Ramos (cell line): Measurements from ENCODE around the gene MYRIP.

Source experiments
- in situ Hi-C: fragments of 300-500 bp; cut with MboI; formaldehyde crosslinking; loops from one replicate; pipeline ENCODE4 v1.14.3; 2022; ENCODE audit warnings: low sequenced_read_pairs; ENCODE audit not compliant: unreplicated experiment

The MYRIP gene

GRCh38 chr3:40299721-40300335, 490.4 kb downstream of the MYRIP start:
- in situ Hi-C loops, result no loop called here

GRCh38 chr3:40302784-40303183, 493.4 kb downstream of the MYRIP start:
- in situ Hi-C loops, result no loop called here

- in situ Hi-C loops, result no loop called here
Observed at GRCh38 chr3:40304352-40304751, 494.9 kb downstream of the MYRIP start.

- in situ Hi-C loops, result no loop called here
Observed at GRCh38 chr3:40306336-40306735, 496.9 kb downstream of the MYRIP start.

- in situ Hi-C loops, result no loop called here
Observed at GRCh38 chr3:40307176-40307575, 497.8 kb downstream of the MYRIP start.

- in situ Hi-C loops, result no loop called here
Observed at GRCh38 chr3:40308725-40309417, 499.5 kb downstream of the MYRIP start.

GRCh38 chr3:40309418-40309924, 500.1 kb downstream of the MYRIP start, which contains the start of gene EIF1B:
EIF1B (plus strand) TSS chr3:40309707; CDS start chr3:40309942, 235 bp downstream.
- in situ Hi-C loops, result no loop called here
